Liver (tissue), 9 donors: ENCODE results near the gene CDK5RAP2. TPM values are rescaled to one million over a fixed set of nuclear protein-coding genes. Genes with fewer than 3 reads are reported as not detected.

ENCODE experiments used
- DNase-seq: peaks from one replicate; pipeline ENCODE4 v3.0.0-alpha.2; 2017; ENCODE audit warnings: low spot score
- H3K27ac ChIP-seq, 2 donors: one replicate each; pipeline ENCODE4 v1.7.0; 2013; ENCODE audit warnings: inconsistent platforms in 2 of 2, low read length in 2 of 2, control low read depth in 1 of 2, low read depth in 1 of 2, mild to moderate bottlenecking in 1 of 2
- H3K27me3 ChIP-seq, 4 donors: one replicate each; pipeline versions ENCODE4 v1.6.1 to v1.7.0; 2013; ENCODE audit warnings: low read length in 3 of 4, inconsistent platforms in 1 of 4, mild to moderate bottlenecking in 1 of 4, moderate library complexity in 1 of 4; ENCODE audit not compliant: control insufficient read depth in 4 of 4, insufficient read depth in 4 of 4
- H3K36me3 ChIP-seq, 4 donors: one replicate each; pipeline versions ENCODE4 v1.6.1 to v1.7.0; 2013; ENCODE audit warnings: low read length in 3 of 4, mild to moderate bottlenecking in 3 of 4, low read depth in 1 of 4, moderate library complexity in 1 of 4; ENCODE audit not compliant: control insufficient read depth in 4 of 4, insufficient read depth in 3 of 4
- H3K4me1 ChIP-seq, 4 donors: one replicate each; pipeline versions ENCODE4 v1.6.1 to v1.7.0; 2013; ENCODE audit warnings: low read length in 3 of 4, mild to moderate bottlenecking in 3 of 4, moderate library complexity in 1 of 4; ENCODE audit not compliant: control insufficient read depth in 4 of 4, insufficient read depth in 4 of 4
- H3K4me3 ChIP-seq, 3 donors: one replicate each; pipeline versions ENCODE4 v1.6.1 to v1.7.0; 2013; ENCODE audit warnings: low read length in 3 of 3, control low read depth in 1 of 3, low read depth in 1 of 3, mild to moderate bottlenecking in 1 of 3
- H3K9ac ChIP-seq, 2 donors: one replicate each; pipeline ENCODE4 v1.7.0; 2013; ENCODE audit warnings: low read length in 2 of 2, mild to moderate bottlenecking in 2 of 2, moderate library complexity in 2 of 2, control low read depth in 1 of 2, low read depth in 1 of 2
- H3K9me3 ChIP-seq, 4 donors: one replicate each; pipeline versions ENCODE4 v1.6.1 to v1.7.0; 2013; ENCODE audit warnings: low read length in 3 of 4; ENCODE audit not compliant: control insufficient read depth in 4 of 4
- EGR1 ChIP-seq, 2 donors: IDR thresholded peaks; 2 replicates each; pipeline ENCODE4 v1.6.1; 2016 to 2018; ENCODE audit warnings: antibody characterized with exemption in 2 of 2, low read depth in 2 of 2
- FOXA1 ChIP-seq: IDR thresholded peaks from 2 replicates; pipeline ENCODE4 v1.6.1; 2016; ENCODE audit warnings: antibody characterized with exemption
- FOXA2 ChIP-seq: IDR thresholded peaks from 2 replicates; pipeline ENCODE4 v1.6.1; 2016; ENCODE audit warnings: antibody characterized with exemption
- GABPA ChIP-seq, 2 donors: IDR thresholded peaks in 1 of 2; conservative IDR thresholded peaks in 1 of 2; 2 replicates each; pipeline ENCODE4 v1.6.1; 2016; ENCODE audit warnings: antibody characterized with exemption in 2 of 2, mild to moderate bottlenecking in 1 of 2, moderate library complexity in 1 of 2
- HNF4A ChIP-seq, 2 donors: conservative IDR thresholded peaks; 2 replicates each; pipeline ENCODE4 v1.6.1; 2016; ENCODE audit warnings: antibody characterized with exemption in 2 of 2, mild to moderate bottlenecking in 2 of 2
- HNF4G ChIP-seq: IDR thresholded peaks from 2 replicates; pipeline ENCODE4 v1.6.1; 2016; ENCODE audit warnings: antibody characterized with exemption
- JUND ChIP-seq, 2 donors: IDR thresholded peaks; 2 replicates each; pipeline ENCODE4 v1.6.1; 2016; ENCODE audit warnings: antibody characterized with exemption in 2 of 2
- MAX ChIP-seq: IDR thresholded peaks from 2 replicates; pipeline ENCODE4 v1.6.1; 2016; ENCODE audit warnings: antibody characterized with exemption
- NR2F2 ChIP-seq: IDR thresholded peaks from 2 replicates; pipeline ENCODE4 v1.6.1; 2016; ENCODE audit warnings: antibody characterized with exemption
- RAD21 ChIP-seq, 2 donors: IDR thresholded peaks; 2 replicates each; pipeline ENCODE4 v1.6.1; 2016; ENCODE audit warnings: antibody characterized with exemption in 2 of 2, mild to moderate bottlenecking in 2 of 2
- SP1 ChIP-seq: IDR thresholded peaks from 2 replicates; pipeline ENCODE4 v1.6.1; 2018; ENCODE audit warnings: antibody characterized with exemption, mild to moderate bottlenecking
- TAF1 ChIP-seq: conservative IDR thresholded peaks from 2 replicates; pipeline ENCODE4 v1.6.1; 2016; ENCODE audit warnings: antibody characterized with exemption, mild to moderate bottlenecking
- YY1 ChIP-seq: IDR thresholded peaks from 2 replicates; pipeline ENCODE4 v1.6.1; 2016; ENCODE audit warnings: antibody characterized with exemption, mild to moderate bottlenecking
- ZBTB33 ChIP-seq: IDR thresholded peaks from 2 replicates; pipeline ENCODE4 v1.6.1; 2016; ENCODE audit warnings: antibody characterized with exemption
- WGBS: extraction: QIAGEN DNeasy Blood & Tissue Kit; methylation state at CpG from one replicate; pipeline ENCODE4 v1.1.7; 2013; 5-methylcytosine and 5-hydroxymethylcytosine counted together
- polyA plus RNA-seq, 2 donors: library from polyadenylated mRNA; stranded (reverse) in 1 of 2; unstranded in 1 of 2; fragments of 200-250 nt in 1 of 2; fragments of >200 nt in 1 of 2; fragmentation: Nextera tagmentation in 1 of 2; extraction: Ambion mirVana in 1 of 2; gene quantifications; one replicate each; pipeline versions ENCODE4 v1.2.1 to v1.2.3, GENCODE V29; 2013 to 2015
- total RNA-seq, 2 donors: library from RNA; depleted of rRNA; stranded (reverse); fragments of >200 nt; gene quantifications; one replicate each; pipeline ENCODE4 v1.2.3, GENCODE V29; 2014
- TF ChIP-seq, protein P1 (sequence below): fragments of 150-350 bp; IDR thresholded peaks from 2 replicates; pipeline ENCODE4 v1.5.1; 2017; ENCODE audit warnings: improper control_type of control experiment, low read depth, low read length; ENCODE audit not compliant: missing input control
- donor health status: healthy.
- donor health status: healthy.
- donor health status: healthy.
- donor health status: healthy.
- donor health status: healthy.

Gene CDK5RAP2
- total and polyA plus RNA-seq, 4 donors: 11.7 to 38.9 (median 21.7) TPM

- Histone ChIP-seq H3K9ac (no peak overlapping the region), H3K4me1 (peaks cover 12 to 34% (median 28%) of the 10 kb centered on the region in 4 donors), H3K36me3 (no peaks in the 10 kb centered on the region), H3K27me3 (no peaks in the 10 kb centered on the region), H3K9me3 (peaks cover 0 to 4% (median under 1%) of the 10 kb centered on the region in 4 donors), H3K4me3 (no peak overlapping the region), H3K27ac (no peak overlapping the region)
- no peak for DNase-seq
- 96% methylated on average over 10 of the region's 10 CpGs for WGBS
- no peak for TF ChIP-seq YY1
- TF ChIP-seq FOXA2: no peak
- TF ChIP-seq HNF4G: no peak
- TF ChIP-seq FOXA1: no peak
- no peak for TF ChIP-seq NR2F2
- no peak for TF ChIP-seq ZBTB33
- TF ChIP-seq, protein P1, sequence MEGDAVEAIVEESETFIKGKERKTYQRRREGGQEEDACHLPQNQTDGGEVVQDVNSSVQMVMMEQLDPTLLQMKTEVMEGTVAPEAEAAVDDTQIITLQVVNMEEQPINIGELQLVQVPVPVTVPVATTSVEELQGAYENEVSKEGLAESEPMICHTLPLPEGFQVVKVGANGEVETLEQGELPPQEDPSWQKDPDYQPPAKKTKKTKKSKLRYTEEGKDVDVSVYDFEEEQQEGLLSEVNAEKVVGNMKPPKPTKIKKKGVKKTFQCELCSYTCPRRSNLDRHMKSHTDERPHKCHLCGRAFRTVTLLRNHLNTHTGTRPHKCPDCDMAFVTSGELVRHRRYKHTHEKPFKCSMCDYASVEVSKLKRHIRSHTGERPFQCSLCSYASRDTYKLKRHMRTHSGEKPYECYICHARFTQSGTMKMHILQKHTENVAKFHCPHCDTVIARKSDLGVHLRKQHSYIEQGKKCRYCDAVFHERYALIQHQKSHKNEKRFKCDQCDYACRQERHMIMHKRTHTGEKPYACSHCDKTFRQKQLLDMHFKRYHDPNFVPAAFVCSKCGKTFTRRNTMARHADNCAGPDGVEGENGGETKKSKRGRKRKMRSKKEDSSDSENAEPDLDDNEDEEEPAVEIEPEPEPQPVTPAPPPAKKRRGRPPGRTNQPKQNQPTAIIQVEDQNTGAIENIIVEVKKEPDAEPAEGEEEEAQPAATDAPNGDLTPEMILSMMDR: no peak
- TF ChIP-seq RAD21 (IDR thresholded peaks at IDR 0.05): no peak
- TF ChIP-seq GABPA (IDR thresholded peaks at IDR 0.05 in 1 of 2, conservative IDR thresholded peaks at IDR 0.05 in 1 of 2): no peak
- TF ChIP-seq EGR1 (IDR thresholded peaks at IDR 0.05; ENCODE audit: low read depth in 2 of 2): no peak
- no peak for TF ChIP-seq MAX
- no peak for TF ChIP-seq SP1
- no peak for TF ChIP-seq TAF1
- no peak for TF ChIP-seq HNF4A (conservative IDR thresholded peaks at IDR 0.05)
These were observed 198.1 kb downstream of the CDK5RAP2 start for GRCh38 chr9:120381839-120382238.

DNA sequence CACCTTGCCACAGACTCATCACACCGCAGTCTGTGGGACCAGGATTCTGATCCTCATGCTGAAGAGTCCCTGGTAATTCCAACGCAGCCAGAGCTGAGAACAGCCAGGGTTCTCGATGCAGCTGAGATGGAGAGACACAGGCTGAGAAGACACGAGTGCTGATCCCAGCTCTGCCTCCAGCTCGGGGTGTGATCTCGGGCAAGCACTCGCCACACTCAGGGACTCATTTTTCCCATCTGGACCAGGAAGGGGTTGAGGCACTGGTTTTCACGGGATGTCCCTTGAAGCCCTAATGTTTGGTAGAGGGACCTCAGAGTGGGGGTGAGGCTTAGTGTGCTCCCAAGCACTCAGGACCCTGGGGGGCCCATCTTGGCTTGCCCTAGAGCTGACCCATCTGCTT is 200.4 kb downstream of the CDK5RAP2 start:
- Histone ChIP-seq H3K4me1 (peaks cover 4 to 12% (median 10%) of the 10 kb centered on the region in 4 donors), H3K9me3 (peaks cover 0 to 4% (median under 1%) of the 10 kb centered on the region in 4 donors), H3K4me3 (no peak overlapping the region), H3K27me3 (no peaks in the 10 kb centered on the region), H3K27ac (no peak overlapping the region), H3K9ac (no peak overlapping the region), H3K36me3 (no peaks in the 10 kb centered on the region)
- TF ChIP-seq NR2F2: no peak
- TF ChIP-seq YY1: no peak
- TF ChIP-seq, protein P1: no peak
- TF ChIP-seq JUND (IDR thresholded peaks at IDR 0.05): no peak
- no peak for TF ChIP-seq HNF4A (conservative IDR thresholded peaks at IDR 0.05)
- WGBS: 94% methylated on average over 8 of the region's 8 CpGs
- DNase-seq: no peak
